HG03095 (cell line): Measurements from ENCODE around the gene POTEG.
"Not testable (repeated sequence)": the region's sequence is repeated elsewhere in the genome, so short reads cannot be mapped to it uniquely, and the experiment has no call there.

ENCODE experiments used
- ATAC-seq: cut with Tn5 transposase; IDR thresholded peaks from one replicate; pipeline ENCODE4 v1.9.1; 2021; ENCODE audit warnings: moderate library complexity; ENCODE audit not compliant: unreplicated experiment

POTEG gene

GRCh38 chr14:19434241-19434640 is at the start of gene POTEG:
POTEG (minus strand) TSS chr14:19434341; CDS start chr14:19434289, 52 bp downstream.
- ATAC-seq, result not testable (repeated sequence)

- ATAC-seq, result not testable (repeated sequence)
Measured at GRCh38 chr14:19482093-19482492, 48.0 kb upstream of the POTEG start.

GRCh38 chr14:19481421-19481820 is 47.3 kb upstream of the POTEG start:
- not testable (repeated sequence) for ATAC-seq

- ATAC-seq, result not testable (repeated sequence)
Measured at GRCh38 chr14:19480491-19480890, 46.4 kb upstream of the POTEG start.

GRCh38 chr14:19445761-19446160 is 11.6 kb upstream of the POTEG start:
- ATAC-seq, result not testable (repeated sequence)

GRCh38 chr14:19439826-19440225 is 5.7 kb upstream of the POTEG start:
- ATAC-seq, result not testable (repeated sequence)

GRCh38 chr14:19439219-19439618 is 5.1 kb upstream of the POTEG start:
- ATAC-seq, result peak; percentile 48

- not testable (repeated sequence) for ATAC-seq
Measured at GRCh38 chr14:19437126-19437443, 2.9 kb upstream of the POTEG start.

- not testable (repeated sequence) for ATAC-seq
Measured at GRCh38 chr14:19436311-19437125, 2.4 kb upstream of the POTEG start.

- ATAC-seq, result not testable (repeated sequence)
Measured at GRCh38 chr14:19435852-19436251, 1.7 kb upstream of the POTEG start.

GRCh38 chr14:19434891-19435290 is 750 bp upstream of the POTEG start:
- not testable (repeated sequence) for ATAC-seq

GRCh38 chr14:19433765-19434164 is 376 bp downstream of the POTEG start:
- not testable (repeated sequence) for ATAC-seq

GRCh38 chr14:19408519-19408918 is 25.6 kb downstream of the POTEG start:
- not testable (repeated sequence) for ATAC-seq

GRCh38 chr14:19402097-19402496 is 32.0 kb downstream of the POTEG start:
- ATAC-seq, result not testable (repeated sequence)

GRCh38 chr14:19394727-19395126 is 39.4 kb downstream of the POTEG start:
- ATAC-seq, result not testable (repeated sequence)

- ATAC-seq, result not testable (repeated sequence)
Measured at GRCh38 chr14:19390230-19390629, 43.9 kb downstream of the POTEG start.

GRCh38 chr14:19388741-19389140 is 45.4 kb downstream of the POTEG start:
- not testable (repeated sequence) for ATAC-seq

- ATAC-seq, result not testable (repeated sequence)
Measured at GRCh38 chr14:19386996-19387395, 47.1 kb downstream of the POTEG start.

GRCh38 chr14:19386309-19386708 is 47.8 kb downstream of the POTEG start:
- ATAC-seq, result not testable (repeated sequence)

GRCh38 chr14:19384088-19384781 is 49.9 kb downstream of the POTEG start:
- ATAC-seq, result not testable (repeated sequence)

- ATAC-seq, result not testable (repeated sequence)
Measured at GRCh38 chr14:19383008-19383584, 51.0 kb downstream of the POTEG start.

GRCh38 chr14:19380137-19380536 is 54.0 kb downstream of the POTEG start:
- not testable (repeated sequence) for ATAC-seq
